Fibroblast of lung (primary cell): ENCODE results near the gene NKAIN4.
"Not testable (repeated sequence)": the region's sequence is repeated elsewhere in the genome, so short reads cannot be mapped to it uniquely, and the experiment has no call there.

ENCODE experiments used
- EZH2 ChIP-seq: IDR thresholded peaks from 2 replicates; pipeline ENCODE4 v1.5.1; 2012; ENCODE audit warnings: low read length, control low read depth, mild to moderate bottlenecking; ENCODE audit errors: missing control alignments
- TF ChIP-seq, protein P1 (sequence below), 2 donors: IDR thresholded peaks in 1 of 2; conservative IDR thresholded peaks in 1 of 2; 1 replicate in 1 of 2; 2 replicates in 1 of 2; pipeline ENCODE4 v1.5.1; 2011 to 2012; ENCODE audit warnings: low read length in 2 of 2, control low read depth in 1 of 2, inconsistent platforms in 1 of 2, low read depth in 1 of 2, mild to moderate bottlenecking in 1 of 2

DNA sequence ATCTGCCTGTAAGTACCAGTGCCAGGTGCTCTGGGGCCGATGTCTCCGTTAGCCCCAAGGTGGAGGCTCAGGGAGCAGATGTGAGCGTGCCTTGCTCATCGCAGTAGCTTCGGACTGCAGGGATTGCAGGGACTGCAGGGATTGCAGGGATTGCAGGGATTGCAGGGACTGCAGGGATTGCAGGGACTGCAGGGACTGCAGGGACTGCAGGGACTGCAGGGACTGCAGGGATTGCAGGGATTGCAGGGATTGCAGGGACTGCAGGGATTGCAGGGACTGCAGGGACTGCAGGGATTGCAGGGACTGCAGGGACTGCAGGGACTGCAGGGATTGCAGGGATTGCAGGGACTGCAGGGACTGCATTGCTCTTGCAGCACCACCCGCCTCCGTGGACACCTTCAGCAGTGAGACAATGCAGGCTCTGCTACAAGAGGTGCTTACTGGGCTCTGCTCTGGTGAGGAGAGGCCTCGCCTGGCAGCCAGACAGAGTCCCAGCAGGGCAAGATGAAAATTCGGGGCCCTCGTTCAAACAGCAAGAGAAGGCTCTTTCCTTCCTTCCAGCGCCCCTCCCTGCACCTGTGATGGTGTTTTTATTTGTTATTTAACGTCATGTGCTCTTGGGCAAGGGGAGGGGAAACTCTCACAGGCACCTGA lies 32.7 kb downstream of the NKAIN4 start:
- TF ChIP-seq, protein P1, sequence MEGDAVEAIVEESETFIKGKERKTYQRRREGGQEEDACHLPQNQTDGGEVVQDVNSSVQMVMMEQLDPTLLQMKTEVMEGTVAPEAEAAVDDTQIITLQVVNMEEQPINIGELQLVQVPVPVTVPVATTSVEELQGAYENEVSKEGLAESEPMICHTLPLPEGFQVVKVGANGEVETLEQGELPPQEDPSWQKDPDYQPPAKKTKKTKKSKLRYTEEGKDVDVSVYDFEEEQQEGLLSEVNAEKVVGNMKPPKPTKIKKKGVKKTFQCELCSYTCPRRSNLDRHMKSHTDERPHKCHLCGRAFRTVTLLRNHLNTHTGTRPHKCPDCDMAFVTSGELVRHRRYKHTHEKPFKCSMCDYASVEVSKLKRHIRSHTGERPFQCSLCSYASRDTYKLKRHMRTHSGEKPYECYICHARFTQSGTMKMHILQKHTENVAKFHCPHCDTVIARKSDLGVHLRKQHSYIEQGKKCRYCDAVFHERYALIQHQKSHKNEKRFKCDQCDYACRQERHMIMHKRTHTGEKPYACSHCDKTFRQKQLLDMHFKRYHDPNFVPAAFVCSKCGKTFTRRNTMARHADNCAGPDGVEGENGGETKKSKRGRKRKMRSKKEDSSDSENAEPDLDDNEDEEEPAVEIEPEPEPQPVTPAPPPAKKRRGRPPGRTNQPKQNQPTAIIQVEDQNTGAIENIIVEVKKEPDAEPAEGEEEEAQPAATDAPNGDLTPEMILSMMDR (conservative IDR thresholded peaks at IDR 0.05 in 1 of 2, IDR thresholded peaks at IDR 0.05 in 1 of 2; ENCODE audit: low read depth in 1 of 2, low read length in 2 of 2), result not testable (repeated sequence)
- TF ChIP-seq EZH2, result not testable (repeated sequence)
